Measurements from ENCODE around the gene CATSPER3.

Gene CATSPER3

GRCh38 chr5:135057233-135057632, 89.5 kb downstream of the CATSPER3 start:
- Mint-ChIP-seq H3K27ac (no peak overlapping the region), H3K9me3 (no peaks in the 10 kb centered on the region), H3K4me3 (no peak overlapping the region), H3K36me3 (ENCODE audit: low read depth) (no peaks in the 10 kb centered on the region), H3K27me3 (ENCODE audit: low read depth) (peaks cover 59% of the 10 kb centered on the region), H3K4me1 (no peaks in the 10 kb centered on the region)
- no peak for TF ChIP-seq CTCF (IDR thresholded peaks at IDR 0.05; ENCODE audit: unreplicated experiment in 3 of 3)

- H3K4me1 Mint-ChIP-seq = no peaks in the 10 kb centered on the region
- peaks cover 48% of the 10 kb centered on the region for H3K27me3 Mint-ChIP-seq (ENCODE audit: low read depth)
- no peak overlapping the region for H3K4me3 Mint-ChIP-seq
- H3K27ac Mint-ChIP-seq = no peak overlapping the region
- no peak for TF ChIP-seq CTCF (IDR thresholded peaks at IDR 0.05; ENCODE audit: unreplicated experiment in 3 of 3)
- H3K36me3 Mint-ChIP-seq (ENCODE audit: low read depth) = no peaks in the 10 kb centered on the region
- H3K9me3 Mint-ChIP-seq = no peaks in the 10 kb centered on the region
Measured at GRCh38 chr5:135058331-135058732, 90.6 kb downstream of the CATSPER3 start.

- Mint-ChIP-seq H3K4me3 (no peak overlapping the region), H3K36me3 (ENCODE audit: low read depth) (no peaks in the 10 kb centered on the region), H3K9me3 (no peaks in the 10 kb centered on the region), H3K27me3 (ENCODE audit: low read depth) (peaks cover 43% of the 10 kb centered on the region), H3K4me1 (peaks cover 6% of the 10 kb centered on the region), H3K27ac (no peak overlapping the region)
- no peak for TF ChIP-seq CTCF (IDR thresholded peaks at IDR 0.05; ENCODE audit: unreplicated experiment in 3 of 3)
Measured at GRCh38 chr5:135059000-135059923, 91.6 kb downstream of the CATSPER3 start.

DNA sequence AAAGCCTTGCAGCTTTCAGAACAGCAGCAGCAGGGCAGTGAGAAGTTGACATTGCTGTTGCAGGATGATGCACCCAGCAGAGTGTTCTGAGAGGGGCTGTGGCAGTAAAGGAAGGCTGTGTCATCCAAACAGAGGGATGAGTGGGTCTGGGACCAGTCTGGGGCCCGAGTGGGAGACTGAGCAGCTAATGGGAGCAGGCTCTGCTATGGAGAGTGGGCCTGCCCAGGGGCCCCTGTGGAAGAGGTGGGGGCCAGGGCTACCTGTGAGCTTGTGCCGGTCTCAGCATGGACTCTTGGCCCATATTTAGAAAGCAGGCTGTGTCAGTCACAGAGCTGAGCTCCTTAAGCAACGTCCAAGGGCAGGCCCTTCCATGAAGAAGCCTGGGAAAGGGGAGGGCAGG, 92.3 kb downstream of the CATSPER3 start:
- Mint-ChIP-seq H3K36me3 (ENCODE audit: low read depth) (no peaks in the 10 kb centered on the region), H3K27me3 (ENCODE audit: low read depth) (peaks cover 39% of the 10 kb centered on the region), H3K4me3 (no peak overlapping the region)

DNA sequence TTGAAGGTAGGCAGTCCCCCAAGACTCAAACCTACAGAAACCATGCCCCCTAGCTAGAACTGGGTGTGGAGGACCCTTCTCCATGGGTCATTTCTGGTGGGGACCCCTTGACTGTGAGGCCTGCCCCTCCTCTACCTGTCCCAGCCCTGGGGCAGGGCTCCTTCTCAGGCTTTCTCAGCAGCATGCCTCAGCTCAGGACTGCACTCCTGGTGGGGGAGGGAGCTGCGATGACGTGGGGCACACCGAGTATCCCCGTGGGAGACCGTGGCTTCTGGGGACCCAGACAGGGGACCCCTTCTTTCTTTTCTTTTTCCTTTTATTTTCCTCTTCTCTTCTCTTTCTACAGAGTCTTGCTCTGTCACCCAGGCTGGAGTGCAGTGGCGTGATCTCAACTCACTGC, 93.3 kb downstream of the CATSPER3 start:
- no peaks in the 10 kb centered on the region for H3K9me3 Mint-ChIP-seq
- no peaks in the 10 kb centered on the region for H3K36me3 Mint-ChIP-seq (ENCODE audit: low read depth)
- H3K4me3 Mint-ChIP-seq = no peak overlapping the region
- H3K27me3 Mint-ChIP-seq (ENCODE audit: low read depth) = peaks cover 37% of the 10 kb centered on the region
- peaks cover 11% of the 10 kb centered on the region for H3K4me1 Mint-ChIP-seq
- TF ChIP-seq CTCF (IDR thresholded peaks at IDR 0.05; ENCODE audit: unreplicated experiment in 3 of 3) = no peak
- no peak overlapping the region for H3K27ac Mint-ChIP-seq

More for the DNA sequence above, 92.3 kb downstream of the CATSPER3 start:
- Mint-ChIP-seq H3K9me3 (no peaks in the 10 kb centered on the region), H3K27ac (no peak overlapping the region), H3K4me1 (peaks cover 7% of the 10 kb centered on the region)
- TF ChIP-seq CTCF (IDR thresholded peaks at IDR 0.05; ENCODE audit: unreplicated experiment in 3 of 3) = no peak
